ENCODE measurements around the gene KCNK6. TPM values are rescaled to one million over a fixed set of nuclear protein-coding genes. Genes with fewer than 3 reads are reported as not detected.
"Not testable (repeated sequence)": the region's sequence is repeated elsewhere in the genome, so short reads cannot be mapped to it uniquely, and the experiment has no call there.

Gene KCNK6
- total RNA-seq, 1 experiment from 2014 or later, result 0.15 TPM

DNA sequence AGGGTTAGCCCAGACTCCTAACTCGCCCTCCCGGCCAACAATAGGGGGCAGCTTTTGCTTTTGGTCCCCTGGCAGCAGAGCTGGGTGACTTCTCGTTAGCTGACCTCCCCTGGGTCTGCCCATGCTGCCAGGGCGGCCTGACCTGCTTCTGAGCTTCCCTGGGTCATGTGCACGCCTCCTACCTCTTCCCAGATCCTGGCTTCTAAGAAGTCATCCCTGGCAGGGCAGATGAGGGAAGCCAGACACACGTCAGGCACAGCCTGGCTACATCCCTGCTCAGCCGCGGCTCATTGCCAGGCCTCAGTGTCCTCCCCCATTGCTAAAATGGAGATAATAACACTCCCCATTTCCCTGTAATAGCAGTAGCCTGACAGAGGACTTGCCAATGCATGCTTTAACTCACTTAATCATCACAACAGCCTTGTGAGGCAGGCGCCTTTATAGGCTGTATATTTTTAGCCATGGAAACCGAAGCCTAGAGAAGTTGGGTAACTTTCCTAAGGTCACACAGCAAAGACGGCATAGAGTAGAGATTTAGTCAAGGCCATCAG lies 2.1 kb downstream of the KCNK6 start:
- no peak for DNase-seq (ENCODE audit: extremely low read depth, low read depth)

DNA sequence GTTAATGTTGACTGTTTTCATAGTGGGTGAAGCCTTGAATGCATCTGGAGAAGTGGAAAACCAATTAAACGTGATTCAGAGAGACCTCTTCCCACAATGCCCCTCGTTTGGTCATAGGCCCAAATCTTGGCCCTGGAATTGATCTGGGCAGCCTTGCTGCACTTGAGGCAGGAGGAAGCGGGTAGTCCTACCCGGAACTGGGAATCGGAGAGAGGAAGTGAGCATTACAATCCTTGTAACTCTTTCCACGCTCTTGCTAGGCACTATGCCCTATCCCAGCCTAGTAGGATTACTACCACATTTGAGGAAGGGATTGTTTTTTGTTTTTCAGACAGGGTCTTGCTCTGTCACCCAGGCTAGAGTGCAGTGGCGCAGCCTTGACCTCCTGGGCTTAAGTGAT lies 3.6 kb downstream of the KCNK6 start:
- no peak for DNase-seq (ENCODE audit: extremely low read depth, low read depth)

DNA sequence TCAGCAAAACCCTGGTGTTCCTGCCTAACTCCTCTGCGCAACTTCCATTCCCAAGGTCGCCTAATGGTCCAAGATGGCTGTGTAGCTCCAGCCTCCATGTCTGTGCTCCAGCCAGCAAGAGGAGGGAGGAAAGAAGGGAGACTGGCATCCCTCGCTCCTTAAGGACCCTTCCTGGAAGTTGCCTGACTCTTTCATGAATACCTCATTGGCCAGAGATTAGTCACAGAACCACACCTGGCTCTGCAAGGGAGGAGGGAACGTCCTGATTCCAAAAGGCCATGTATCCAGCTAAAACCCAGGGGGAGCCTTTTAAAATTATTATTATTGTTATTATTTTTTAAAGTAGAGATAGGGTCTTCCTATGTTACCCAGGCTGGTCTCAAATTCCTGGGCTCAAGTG lies 4.8 kb downstream of the KCNK6 start:
- DNase-seq (ENCODE audit: extremely low read depth, low read depth), result no peak

DNA sequence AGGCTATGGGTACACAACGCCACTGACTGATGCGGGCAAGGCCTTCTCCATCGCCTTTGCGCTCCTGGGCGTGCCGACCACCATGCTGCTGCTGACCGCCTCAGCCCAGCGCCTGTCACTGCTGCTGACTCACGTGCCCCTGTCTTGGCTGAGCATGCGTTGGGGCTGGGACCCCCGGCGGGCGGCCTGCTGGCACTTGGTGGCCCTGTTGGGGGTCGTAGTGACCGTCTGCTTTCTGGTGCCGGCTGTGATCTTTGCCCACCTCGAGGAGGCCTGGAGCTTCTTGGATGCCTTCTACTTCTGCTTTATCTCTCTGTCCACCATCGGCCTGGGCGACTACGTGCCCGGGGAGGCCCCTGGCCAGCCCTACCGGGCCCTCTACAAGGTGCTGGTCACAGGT lies 6.9 kb downstream of the KCNK6 start:
- no peak for DNase-seq (ENCODE audit: extremely low read depth, low read depth)

DNA sequence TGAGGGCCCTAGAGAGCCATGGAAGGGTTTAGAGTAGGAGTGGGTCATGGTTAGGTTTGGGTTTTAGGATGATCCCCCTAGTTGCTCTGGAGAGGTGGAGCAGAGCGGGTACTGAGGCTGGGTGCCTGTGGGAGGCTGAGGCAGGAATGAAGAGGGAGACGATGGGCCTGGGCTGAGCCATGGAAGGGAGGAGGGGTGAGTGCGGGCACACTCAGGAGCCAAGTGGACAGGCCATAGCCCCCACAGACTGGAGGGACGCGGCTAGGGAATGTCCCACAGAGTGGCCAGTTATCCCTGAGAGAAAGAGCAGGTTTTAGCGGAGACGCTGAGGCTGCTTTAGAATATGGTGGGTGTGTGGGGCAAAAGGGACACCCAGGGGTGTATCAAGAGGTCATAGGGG lies 10.0 kb downstream of the KCNK6 start:
- no peak for DNase-seq (ENCODE audit: extremely low read depth, low read depth)

DNA sequence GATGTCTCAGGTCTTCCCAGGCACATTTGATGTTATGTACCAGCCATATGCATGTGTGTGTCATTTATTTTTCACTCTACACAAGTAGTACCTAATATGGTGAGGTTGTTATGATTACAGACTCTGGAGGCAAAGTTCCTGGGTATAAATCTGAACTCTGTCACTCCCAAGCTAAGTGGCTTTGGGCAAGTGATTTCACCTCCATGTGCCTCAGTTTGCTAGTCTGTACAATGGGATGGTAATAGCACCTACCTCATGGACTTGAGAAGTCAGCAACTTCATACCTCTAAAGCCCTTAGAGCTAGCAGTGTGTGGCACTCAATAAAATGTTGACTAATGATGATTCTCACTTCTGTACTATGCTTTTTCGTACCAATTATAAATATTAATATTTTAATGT lies 12.1 kb downstream of the KCNK6 start:
- DNase-seq (ENCODE audit: extremely low read depth, low read depth), result no peak

DNA sequence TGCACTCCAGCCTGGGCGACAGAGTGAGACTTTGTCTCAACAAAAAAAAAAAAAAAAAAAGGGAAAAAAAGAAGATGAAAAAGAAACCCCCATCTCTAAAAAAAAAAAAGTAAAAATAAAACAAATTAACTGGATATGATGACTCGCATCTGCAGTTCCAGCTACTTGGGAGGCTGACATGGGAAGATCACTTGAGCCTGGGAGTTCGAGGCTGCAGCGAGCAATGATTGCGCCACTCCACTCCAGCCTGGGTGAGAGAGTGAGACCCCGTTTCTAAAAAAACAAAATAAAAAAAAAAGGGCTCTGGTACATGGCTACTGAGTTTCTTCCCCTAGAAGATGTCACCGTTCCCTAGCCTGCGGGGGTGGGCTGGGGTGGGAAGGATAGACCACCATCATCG lies 13.6 kb downstream of the KCNK6 start:
- DNase-seq (ENCODE audit: extremely low read depth, low read depth), result no peak

DNA sequence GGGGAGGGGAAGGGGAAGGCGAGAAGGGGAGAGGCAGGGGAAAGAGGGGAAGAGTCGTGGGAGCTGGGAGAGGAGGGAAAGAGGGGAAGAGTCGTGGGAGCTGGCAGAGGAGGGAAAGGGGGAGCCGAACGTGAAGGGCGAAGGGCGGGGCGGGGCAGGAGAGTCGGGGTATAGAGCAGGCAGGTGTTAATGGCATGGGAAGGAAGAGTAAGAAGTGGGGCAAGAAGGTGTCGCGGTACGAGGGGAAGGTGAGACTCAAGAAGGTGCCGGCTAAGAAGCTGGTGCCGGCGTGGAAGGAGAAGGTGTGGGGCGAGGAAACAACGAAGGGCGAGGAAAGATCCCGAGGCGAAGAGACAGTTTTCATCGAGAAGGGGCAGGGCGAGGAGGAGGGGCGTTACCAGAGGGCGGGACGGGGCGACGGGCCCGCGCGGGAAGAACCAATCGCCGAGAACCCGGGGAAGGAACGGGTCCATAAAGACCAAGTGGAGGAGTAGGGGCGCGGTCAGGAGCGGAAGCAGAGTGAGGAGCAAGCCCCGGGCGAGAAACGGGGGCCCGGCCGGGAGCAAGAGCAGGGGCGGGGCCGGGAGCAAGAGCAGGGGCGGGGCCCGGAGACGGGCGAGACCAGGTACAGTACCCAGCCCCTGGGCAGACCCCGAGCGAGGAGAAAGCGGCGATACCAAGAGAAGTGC lies 16.4 kb downstream of the KCNK6 start:
- peak; percentile 94 for DNase-seq (ENCODE audit: extremely low read depth, low read depth)

DNA sequence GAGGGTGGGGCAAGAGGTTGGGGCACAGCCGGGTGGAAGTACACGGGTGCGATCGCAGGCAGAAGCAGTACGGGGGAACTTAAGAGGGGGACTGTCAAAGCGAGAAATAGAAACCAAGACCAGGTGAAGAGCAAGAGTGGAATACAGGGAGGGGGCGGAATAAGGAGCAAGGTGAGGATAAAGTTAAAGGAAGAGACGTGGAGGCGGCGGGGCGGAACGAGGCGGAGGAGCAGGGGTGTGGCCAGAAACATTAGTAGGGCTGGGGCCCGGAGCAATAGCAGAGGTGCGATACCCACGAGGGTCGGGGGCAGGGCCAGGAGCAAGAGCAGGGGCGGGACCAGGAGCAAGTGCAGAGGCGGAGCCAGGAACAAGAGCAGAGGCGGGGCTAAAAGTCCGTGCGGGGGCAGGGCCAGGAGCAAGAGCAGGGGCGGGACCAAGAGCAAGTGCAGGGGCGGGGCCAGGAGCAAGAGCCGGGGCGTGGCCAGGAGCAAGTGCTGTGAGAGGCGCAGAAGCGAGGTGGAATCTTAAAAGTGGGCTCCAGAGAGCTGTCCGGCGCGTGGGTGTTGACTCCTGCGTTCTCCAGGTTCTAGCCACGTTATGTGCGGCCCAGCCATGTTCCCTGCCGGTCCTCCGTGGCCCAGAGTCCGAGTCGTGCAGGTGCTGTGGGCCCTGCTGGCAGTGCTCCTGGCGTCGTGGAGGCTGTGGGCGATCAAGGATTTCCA lies 17.2 kb downstream of the KCNK6 start:
- peak; percentile 92 for DNase-seq (ENCODE audit: extremely low read depth, low read depth)

DNA sequence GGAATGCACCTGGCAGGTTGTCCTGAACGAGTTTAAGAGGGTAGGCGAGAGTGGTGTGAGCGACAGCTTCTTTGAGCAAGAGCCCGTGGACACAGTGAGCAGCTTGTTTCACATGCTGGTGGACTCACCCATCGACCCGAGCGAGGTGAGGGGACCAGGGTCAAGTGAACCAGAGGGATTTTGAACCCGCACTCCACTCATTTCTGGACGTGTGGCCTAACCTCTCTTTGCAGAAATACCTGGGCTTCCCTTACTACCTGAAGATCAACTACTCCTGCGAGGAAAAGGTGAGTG lies 17.7 kb downstream of the KCNK6 start:
- no peak for DNase-seq (ENCODE audit: extremely low read depth, low read depth)

DNA sequence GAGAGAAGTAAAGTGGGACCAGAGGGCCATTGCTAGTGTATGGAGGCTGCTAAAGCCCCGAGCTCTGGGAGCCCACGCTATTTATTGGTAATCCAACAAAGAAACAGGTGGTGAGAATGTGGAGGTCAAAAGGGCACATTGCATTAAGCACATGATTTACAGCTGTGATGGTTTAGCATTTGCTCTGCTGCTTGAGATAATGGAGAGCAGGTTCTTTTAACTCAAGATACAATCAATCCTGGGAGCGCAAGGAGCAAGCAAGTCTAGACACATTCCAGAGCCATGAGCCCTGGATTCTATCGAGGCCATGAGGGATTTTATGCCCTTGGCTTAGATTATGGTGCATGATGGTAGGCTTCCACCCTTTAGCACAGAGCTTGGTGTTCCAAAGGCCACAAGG lies 19.4 kb downstream of the KCNK6 start:
- DNase-seq (ENCODE audit: extremely low read depth, low read depth), result not testable (repeated sequence)

DNA sequence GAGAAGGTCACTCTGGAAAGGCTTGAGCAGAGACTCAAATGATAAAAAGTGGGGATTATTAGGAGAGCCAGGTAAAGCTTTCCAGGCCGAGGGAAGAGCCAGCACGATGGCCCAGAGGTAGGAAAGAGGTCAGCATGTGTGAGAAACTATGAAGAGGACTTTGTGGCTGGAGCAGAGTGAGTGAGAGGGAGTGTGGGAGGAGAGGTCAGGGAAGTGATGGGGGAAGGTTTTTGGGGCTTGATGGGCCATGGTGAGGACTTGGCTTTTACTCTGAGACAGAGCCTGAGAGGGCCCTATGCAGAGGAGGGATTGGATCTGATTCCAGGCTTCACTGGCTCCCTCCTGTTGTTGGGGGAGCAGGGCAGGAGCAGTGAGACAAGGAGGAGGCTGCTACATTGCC lies 21.3 kb downstream of the KCNK6 start:
- no peak for DNase-seq (ENCODE audit: extremely low read depth, low read depth)

DNA sequence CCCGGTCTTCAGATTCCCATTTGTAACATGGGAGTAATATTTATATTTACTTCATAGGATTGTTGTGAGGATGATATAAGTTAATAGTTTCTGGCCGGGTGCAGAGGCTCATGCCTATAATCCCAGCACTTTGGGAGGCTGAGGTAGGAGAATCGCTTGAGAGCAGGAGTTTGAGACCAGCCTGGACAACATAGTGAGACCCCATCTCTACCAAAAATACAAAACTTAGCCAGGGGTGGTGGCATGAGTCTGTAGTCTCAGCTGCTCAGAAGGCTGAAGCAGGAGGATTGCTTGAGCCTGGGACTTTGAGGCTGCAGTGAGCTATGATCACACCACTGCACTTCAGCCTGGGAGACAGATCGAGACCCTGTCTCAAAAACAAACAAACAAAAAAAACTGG lies 27.2 kb downstream of the KCNK6 start:
- DNase-seq (ENCODE audit: extremely low read depth, low read depth), result no peak

DNA sequence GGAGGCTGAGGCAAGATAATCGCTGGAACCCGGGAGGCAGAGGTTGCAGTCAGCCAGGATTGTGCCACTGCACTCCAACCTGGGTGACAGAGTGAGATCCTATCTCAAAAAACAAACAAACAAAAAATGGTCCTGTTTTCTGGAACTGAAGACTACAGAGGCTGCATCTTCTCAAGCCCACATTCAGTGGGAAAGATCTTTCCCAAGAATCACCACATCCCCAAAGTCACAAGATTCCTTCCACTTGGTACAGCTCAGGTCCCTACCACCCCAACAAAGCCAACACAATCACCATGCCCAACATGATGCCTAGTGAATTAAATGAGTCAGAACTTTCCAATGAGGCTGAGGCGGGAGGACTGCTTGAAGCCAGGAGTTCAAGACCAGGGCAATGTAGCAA lies 31.2 kb downstream of the KCNK6 start:
- no peak for DNase-seq (ENCODE audit: extremely low read depth, low read depth)

DNA sequence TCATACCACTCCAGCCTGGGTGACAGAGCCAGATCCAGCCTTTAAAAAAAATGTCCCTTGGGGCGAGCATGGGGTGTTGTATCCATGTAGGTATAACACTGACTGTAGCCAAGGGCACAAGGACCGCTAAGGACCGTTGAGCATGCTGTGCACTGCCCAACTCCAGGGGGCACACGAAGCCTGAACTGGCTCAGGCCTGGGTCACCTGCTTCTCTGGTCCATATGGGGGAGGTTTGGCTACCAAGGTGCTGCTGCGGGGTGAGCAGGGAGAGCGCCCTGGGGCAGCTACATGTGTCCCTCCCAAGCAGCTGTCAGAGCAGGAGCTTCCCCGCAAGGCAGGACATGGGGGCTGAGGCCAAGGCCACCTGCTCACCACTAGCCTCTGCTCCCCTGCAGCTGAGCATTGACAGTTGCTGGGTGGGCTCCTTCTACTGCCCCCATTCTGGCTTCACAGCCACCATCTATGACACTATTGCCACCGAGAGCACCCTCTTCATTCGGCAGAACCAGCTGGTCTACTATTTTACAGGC lies 32.3 kb downstream of the KCNK6 start:
- no peak for DNase-seq (ENCODE audit: extremely low read depth, low read depth)

DNA sequence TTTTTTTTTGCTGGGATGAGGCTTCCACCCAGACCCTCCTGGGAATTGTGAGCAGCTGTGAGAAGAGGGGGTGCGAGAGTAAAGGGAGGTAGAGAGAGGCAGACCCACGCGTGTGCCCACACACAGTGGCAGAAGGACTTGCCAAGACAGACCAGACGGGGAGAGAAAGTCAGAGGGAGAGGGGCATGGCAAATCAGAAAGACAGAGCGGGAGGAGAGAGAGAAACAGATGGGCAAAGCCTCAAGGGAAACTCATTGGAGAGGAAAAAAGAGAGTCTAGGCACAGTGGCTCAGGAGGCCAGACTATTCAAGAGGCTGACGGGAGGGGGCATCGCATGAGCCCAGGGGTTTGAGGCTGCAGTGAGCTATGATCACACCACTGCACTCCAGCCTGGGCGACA lies 33.0 kb downstream of the KCNK6 start:
- no peak for DNase-seq (ENCODE audit: extremely low read depth, low read depth)

DNA sequence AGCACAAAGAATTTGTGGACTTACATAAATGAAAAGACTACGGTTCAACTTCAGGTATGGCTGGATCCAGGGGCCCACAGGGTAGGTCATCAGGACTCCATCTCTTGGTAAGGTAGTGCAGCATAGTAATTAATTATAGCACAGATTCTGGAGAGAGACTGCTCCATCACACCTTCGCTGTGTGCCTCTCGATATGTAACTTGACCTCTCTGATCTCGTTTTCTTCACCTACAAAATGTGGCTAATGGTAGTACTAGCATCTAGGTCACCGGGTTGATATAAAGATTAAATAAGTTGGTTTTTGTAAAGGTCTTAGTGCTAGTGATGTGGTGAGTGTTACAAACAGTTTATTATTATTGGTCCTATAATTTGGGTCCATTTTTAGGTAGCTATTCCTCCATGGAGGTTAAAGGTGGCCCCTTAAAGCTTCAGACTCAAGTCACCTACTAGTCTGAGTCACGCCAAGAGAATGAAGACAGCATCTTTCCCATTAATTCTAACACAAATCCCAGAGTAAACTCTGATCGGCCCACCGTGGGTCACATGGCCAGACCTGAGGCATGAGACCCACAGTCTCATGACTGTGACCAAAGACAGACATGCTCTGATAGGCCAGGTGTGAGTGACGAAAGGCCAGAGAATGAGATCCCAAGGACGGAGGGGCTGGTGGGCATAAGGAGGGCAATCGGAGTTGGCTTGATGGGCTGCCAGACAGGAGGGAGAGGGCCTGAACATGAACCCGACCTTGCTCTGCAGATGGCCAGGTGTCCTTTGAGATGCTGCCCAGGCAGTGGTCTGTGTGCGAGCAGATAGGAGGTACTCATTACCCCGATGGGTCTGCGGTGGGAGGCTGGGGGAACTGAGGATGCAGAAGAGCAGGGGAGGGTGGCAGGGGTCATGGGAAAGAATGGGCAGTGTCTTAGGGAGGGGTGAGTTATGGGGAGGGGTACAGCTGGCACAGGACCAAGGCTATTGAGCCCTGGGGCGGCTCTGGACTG lies 36.4 kb downstream of the KCNK6 start:
- no peak for DNase-seq (ENCODE audit: extremely low read depth, low read depth)

DNA sequence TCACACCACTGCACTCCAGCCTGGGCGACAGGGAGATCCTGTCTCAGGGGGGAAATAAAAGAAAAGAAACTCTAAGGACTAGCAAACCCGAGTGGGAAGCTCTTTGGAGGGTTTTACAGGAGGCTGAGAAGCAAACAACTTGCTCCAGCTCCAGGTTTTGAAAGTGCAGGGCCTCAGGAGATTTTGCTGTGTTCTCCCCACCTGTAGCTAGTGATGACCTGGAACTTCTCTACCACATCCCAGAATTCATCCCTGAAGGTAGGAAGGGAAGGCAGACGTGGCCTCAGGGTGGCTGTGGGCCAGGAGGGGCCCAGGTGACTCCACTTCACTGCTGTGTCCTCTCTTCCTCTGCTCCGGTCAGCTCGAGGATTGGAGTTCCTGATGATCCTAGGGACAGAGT lies 38.4 kb downstream of the KCNK6 start:
- DNase-seq (ENCODE audit: extremely low read depth, low read depth), result no peak

DNA sequence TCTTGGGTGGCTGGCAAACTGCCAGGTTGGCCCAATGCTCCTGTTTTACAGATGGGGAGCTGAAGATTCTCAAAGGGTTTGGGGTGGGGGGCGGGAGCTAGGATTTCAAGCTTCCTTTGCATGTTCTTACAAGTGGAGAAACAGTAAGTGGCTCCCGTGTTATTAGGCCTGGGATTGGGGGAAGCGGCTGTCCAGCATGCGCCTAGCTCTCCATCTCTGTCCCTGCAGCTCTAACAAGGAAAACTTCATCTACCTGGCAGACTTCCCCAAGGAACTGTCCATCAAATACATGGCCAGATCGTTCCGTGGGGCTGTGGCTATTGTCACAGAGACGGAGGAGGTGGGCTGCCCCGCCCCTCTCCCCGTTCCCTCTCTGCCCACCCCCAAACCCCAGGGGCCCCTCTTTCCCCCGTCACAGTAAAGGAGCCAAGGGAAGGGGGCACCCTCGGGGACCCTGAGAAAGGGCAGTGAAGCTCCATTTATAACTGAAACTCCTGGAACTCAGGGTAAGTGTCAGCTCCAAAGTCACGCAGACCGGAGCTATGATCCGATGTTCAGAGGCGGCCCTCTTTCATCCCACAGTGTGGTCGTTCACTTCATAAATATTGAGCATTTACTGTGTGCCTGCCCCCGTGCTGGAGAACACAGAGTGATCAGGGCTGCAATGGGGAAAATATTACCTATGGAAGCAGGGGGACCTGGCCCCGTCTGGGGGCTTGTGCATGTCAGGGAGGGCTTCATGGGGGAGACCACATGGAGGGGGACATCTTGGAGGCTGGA lies 39.8 kb downstream of the KCNK6 start:
- DNase-seq (ENCODE audit: extremely low read depth, low read depth), result no peak

DNA sequence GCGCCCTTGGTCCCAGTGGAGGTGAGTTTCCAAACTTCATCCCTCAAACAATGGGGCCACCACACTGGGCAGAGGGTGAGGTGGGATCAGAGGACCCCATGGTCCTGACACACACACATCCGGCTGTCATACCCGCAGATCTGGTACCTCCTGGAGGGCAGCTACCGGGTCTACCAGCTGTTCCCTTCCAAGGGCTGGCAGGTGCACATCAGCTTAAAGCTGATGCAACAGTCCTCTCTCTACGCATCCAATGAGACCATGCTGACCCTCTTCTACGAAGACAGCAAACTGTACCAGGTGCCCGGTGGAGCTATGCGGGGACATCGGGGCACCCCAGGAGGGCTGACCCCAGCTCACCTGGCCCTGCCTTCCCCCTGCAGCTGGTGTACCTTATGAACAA lies 40.7 kb downstream of the KCNK6 start:
- DNase-seq (ENCODE audit: extremely low read depth, low read depth), result no peak

Measured in NCI-H460 (cell line).